Hypothalamus (tissue), 51 donors: ENCODE measurements around the gene ENPP6.

Experiments used
- DNase-seq, 51 donors: peaks; one replicate each; lab custom pipeline; 2025; lab: John Stamatoyannopoulos, UW

Gene ENPP6

DNA sequence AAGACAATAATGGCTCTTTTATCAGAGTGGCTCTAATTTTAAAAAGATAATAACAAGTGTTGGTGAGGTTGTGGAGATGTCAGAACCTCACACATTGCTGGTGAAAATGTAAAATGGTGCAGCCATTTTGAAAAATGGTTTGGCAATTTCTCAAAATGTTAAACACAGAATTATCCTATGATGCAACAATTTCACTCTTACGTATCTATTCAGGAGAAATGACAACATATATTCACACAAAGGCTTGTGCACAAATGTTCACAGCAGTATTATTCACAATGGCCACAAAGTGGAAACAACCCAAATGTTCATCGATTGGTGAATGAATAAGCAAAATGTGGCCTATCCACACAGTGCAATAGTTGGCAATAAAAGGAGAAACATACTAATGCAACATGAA, 24.7 kb downstream of the ENPP6 start:
- DNase-seq, result no peak

DNA sequence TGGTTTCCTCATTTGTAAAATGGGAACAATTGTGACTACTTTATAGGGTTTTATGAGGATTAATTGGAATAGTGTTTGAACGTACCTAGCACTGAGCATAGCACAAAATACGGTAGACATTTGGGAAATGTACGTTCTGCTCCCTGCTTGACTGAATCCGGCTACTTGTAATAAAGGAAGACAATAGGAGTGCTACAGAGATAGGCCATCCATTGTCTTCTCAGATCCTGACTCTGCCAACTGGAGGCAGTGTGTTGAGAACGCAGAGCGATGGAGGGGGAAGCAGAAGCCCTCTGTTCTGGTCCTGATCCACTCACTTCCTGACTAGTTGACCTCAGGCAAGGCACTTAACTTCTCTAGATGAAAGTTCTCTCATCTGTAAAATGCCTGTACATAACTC, 26.4 kb downstream of the ENPP6 start:
- DNase-seq, result peak in 17 of 51 donors; percentile 6 to 63 (median 19)

DNA sequence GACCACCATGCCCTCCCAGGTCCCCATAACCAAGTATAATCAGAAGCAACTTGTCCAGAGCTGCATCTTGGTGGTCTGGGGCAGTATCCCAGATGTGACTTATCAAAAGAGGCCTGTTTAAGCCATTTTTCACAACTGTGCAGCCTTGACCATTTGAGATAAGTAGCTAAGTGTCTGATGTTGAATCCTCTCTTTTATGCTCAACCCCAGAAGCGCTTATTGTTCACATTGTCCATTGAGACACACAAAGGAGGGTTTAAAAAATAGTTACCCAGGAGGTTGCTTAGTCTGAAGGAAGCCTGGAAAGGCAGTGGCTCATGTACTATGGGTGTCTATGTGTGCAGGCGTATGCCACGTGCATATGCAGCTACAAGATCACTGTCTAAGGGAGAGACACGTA, 27.0 kb downstream of the ENPP6 start:
- peak in 6 of 51 donors; percentile 7 to 53 (median 18) for DNase-seq

DNA sequence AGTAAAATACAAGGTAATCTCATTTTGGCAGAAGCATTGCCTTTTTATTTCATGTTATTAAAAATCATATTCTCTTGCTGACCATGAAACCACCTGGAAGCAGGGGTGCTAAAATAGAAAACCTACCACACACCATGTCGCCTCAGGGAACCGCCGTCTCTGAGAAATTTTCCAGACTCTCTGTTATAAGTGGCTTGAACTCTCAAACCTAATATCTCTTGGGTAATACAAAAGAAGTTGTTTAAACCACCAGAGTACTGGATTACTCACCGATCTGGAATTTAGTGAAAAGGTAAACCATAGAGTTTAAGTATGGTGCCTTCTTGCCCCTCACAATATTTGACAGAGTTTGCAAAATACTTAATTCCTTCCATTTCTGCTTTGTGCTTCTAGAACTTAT, 27.7 kb downstream of the ENPP6 start:
- no peak for DNase-seq

DNA sequence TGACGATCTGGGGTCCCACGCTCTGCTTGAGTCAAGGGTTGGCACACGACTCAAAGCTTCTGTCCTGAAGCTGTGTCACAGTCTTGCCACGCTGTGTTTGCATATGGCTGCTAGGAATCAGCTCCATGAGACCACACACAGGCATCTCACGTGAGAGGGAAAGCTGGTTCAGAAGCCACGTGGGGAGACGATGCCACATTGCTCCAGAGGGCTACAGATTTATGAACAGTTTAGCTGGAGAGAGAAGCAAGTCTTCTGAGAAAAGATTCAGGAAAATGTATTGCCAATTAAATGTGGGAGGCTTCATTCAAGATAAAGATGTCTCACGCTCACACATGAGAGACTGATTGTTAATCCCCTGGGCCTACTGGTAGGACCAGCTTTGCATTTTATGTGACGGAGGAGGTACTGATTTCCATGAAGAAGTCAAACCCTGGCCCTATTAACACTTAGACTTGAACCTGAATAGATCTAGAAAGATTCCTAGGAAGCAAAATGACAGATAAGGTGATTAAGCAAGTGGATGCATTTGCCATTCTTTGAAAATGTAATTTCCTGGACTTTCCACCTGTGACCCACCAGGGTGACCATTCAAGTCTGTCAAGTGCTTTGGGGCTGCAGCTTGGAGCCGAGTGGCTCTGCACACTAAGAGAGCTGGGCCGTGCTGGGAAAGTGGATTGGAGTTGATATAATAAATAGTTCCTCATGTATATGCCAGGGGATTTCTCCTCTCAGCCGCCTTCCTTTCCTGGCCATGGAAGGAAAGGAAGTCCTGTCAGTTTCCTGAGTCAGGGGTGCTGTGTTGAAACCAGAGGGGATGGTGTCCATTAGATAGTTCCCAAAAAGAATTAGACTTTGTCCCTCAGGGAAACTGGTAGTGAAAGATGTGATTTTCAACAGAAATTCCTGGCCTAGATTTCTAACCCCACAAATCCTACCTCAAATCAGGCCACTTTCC, 29.0 kb downstream of the ENPP6 start:
- DNase-seq, result no peak

DNA sequence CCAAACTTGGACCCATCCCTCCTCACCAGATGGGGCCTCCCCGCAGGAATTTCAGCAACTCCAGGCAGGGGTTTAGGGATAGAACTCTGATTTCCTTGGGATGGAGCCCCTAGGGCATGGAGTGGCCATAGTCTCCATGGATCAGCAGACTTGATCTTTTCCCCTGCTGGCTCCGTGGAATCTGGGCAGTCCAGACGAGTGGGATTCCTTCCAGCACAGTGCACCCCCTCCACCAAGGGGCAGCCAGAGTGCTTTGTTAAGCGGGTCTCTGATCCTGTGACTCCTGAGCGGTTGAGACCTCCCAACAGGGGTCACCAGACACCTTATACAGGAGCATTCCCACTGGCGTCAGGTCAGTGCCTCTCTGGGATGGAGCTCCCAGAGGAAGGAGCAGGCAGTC, 40.4 kb downstream of the ENPP6 start:
- DNase-seq, result no peak

DNA sequence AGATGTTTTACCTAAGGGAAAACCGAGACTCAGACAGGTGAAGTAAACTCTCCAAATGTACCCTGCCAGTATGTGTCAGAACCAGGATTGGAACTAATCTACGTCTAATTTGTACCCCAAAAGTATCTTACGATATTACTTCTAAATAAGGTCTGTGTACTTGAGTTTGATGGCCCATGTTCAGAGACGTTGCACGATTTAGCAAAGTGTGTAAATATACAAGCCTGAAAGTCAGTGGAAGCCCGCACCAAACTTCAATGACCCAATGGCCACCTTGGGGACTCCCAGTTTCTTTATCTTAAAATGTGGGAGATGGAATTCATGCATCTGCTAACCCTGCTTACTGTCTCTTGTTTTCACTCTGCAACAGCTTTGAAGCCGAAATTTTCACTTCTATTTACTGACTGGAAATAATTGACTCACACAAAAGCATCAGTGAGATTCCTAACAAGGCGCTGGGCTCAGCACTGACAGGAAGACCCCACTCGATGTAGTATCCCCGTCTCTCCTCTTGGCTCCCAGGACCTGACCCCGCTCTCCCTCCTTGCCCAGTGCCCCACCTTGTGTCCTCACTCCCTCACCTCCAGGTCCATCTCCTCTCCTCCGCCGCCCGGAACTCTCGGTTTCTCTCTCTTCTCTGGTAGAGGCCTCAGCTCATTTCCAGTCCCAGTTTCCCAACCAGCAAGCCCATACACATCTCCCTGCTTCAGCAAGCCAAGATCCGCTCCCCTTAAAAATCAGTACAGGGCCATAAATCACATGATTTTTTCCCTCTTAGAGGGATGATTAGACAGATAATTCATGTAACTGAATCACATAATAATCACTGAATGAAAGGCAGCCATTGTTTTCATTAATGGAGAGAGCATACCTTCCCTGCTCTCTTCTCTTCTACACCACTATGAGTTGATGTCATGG, 42.8 kb downstream of the ENPP6 start:
- no peak for DNase-seq

DNA sequence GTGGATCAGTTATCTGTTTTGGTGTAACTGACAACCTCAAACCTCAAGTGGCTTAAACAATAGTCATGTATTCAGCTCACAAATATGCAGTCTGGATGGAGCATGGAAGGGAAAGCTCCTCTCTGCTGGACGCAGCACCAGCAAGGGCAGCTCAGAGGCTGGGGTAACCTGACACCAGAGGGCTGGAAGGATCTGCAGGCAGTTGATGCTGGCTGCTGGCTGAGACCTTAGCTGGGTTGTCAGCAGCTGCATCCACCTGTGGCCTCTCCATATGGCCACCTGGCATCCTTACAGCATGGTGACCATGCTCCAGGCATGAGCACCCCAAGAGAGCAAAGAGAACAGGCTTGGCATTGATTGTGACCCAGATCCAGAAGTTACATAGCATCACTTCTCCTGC, 46.7 kb downstream of the ENPP6 start:
- DNase-seq, result no peak

- no peak for DNase-seq
Observed at GRCh38 chr4:184169225-184169867, 48.3 kb downstream of the ENPP6 start.

- peak in 47 of 51 donors; percentile 20 to 86 (median 58) for DNase-seq
Observed at GRCh38 chr4:184168406-184169019, 49.2 kb downstream of the ENPP6 start.

DNA sequence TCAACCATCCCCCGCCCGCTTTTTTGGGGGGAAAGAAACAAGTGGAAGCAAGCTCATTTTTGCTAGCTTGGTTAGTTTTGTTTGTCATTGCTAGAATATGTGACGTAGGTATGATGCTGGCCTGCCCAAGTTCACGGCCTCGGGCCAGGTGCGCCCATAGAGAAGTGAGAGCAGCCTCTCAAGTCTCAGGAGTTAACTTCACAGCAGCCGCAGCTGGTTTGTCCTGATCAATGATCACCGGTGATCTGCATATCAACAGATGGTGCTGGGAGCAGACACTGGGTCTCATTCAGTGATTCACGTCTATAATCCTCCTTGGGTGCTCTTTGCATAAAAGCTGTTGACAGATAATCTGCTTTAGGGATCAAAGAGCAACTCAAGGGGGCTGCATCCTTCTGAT, 50.1 kb downstream of the ENPP6 start:
- DNase-seq, result no peak

- no peak for DNase-seq
Observed at GRCh38 chr4:184166736-184167135, 50.9 kb downstream of the ENPP6 start.

GRCh38 chr4:184165291-184165690, 52.4 kb downstream of the ENPP6 start:
- DNase-seq, result no peak

DNA sequence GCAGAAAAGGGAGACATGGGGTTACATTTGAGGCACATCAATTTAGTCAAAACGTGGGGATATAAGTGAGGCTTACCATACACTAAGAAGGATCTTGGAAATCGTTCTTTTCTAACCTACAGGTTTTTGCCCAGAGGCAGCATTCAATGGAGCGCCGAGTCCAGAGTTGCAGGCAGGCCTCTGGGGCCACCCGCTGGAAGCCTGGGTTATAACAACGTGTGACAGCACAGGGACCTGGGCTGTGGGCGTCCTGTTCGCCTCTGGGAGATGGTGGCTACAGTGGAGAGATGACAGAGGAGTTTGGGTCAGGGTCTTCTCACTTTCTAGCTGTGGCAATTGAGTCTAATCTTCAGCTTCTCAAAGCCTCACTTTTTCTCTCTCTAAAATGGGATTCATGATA, 53.9 kb downstream of the ENPP6 start:
- peak in 37 of 51 donors; percentile 2 to 75 (median 32) for DNase-seq

DNA sequence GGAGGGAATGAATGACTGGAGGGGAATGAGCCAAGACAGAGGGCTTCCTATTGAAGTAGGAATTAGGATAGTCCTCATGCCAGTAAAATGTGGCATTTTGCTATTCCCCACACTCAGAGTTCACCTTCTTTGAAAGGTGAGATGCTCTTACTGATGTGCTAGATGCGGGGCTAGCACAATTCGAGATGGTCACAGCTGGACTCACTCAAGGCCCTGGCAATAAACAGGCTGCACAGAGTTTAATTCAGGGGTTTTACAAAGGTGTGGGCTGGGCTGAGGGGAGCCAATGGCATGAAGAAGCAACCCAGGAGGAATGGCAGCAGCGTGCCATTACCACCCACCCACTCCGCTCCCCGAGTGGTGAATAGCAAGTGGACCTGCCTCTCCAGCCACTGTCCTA, 55.1 kb downstream of the ENPP6 start:
- no peak for DNase-seq

GRCh38 chr4:184157322-184157721, 60.4 kb downstream of the ENPP6 start:
- no peak for DNase-seq

GRCh38 chr4:184156163-184156920, 61.3 kb downstream of the ENPP6 start:
- DNase-seq, result no peak

- no peak for DNase-seq
Observed at GRCh38 chr4:184154199-184154598, 63.5 kb downstream of the ENPP6 start.

DNA sequence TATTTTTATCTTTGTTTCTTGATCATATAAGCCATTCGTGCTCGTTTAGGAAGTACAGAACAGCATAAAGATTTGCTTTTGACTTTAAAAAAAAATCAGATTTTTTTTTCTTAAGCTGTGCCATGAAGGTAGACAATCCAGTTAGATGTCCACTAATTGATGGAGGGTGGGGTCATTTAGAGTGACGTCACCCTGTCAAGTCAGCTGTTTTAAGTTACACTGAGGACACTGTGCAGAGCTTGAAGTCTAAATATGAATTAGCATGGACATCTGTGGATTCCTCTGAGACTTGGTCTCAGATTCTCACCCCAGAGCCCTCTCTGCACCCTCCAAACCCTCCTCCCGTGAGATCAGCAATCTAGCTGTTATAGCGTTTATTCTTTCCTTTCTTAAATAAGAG, 63.9 kb downstream of the ENPP6 start:
- DNase-seq, result no peak
